HG02884 (cell line): ENCODE data around the gene SEPSECS.
"Not testable (repeated sequence)": the region's sequence is repeated elsewhere in the genome, so short reads cannot be mapped to it uniquely, and the experiment has no call there.

Experiments
- ATAC-seq: cut with Tn5 transposase; IDR thresholded peaks from one replicate; pipeline ENCODE4 v1.9.1; 2021; ENCODE audit warnings: mild to moderate bottlenecking, moderate library complexity; ENCODE audit not compliant: unreplicated experiment

SEPSECS gene

DNA sequence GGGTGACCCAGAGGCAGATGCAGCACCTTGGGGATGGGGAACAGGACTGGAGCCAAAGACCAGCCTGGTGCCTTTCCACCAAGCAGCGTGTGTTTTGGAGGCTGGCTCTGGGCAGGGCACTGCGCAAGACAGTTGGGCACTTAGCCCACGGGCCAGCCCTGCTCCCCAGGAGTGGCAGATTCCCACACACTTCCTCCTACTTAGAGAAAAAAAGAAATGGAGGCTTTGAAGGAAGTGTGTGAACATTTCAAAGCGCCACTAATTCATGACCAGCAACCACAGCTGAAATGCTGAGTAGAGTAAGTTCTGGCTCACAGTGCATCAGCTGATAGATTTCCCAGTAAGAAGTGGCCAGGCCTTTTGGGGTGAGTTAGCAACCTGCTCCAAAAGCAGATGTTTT lies 74.6 kb downstream of the SEPSECS start:
- ATAC-seq, result no peak

DNA sequence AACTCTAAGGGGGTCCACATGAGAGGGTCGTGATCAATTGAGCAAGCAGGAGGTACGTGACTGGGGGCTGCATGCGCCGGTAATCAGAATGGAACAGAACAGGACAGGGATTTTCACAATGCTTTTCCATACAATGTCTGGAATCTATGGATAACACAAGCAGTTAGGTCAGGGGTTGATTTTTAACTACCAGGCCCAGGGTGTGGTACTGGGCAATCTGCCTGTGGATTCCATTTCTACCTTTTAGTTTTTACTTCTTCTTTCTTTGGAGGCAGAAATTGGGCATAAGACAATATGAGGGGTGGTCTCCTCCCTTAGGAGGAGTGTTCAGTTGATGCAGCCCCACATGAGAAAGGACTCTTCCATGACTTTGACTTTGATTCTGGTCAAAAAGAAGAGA lies 76.8 kb downstream of the SEPSECS start:
- ATAC-seq, result not testable (repeated sequence)

DNA sequence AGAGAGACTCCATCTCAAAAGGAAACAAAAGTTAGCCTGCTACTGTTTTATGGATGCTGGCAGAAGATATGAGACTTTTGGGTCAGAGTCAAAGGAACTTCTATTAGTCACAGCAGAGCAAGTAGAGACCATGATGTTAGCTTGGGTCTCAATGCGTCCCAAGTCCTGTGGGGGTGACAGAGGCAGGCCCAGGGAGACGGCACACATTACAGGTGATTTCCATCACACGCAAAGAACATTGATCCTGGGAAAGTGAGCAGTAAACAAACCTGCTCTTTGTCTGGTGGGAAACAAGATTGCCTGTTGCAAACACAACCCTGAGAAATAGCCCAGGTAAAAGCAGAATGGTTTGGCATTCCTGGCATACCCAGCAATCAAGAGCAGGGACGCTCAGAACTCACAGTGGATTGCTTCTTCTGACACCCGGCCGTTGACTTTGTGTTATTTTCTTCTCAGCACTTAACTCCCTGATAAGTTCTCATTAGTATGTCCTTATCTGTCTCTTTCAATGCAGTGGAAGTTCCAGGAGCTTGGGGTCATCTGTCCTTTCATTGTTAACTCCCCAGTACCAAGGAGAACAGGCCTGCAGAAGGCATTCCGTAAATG lies 78.3 kb downstream of the SEPSECS start:
- ATAC-seq, result no peak

DNA sequence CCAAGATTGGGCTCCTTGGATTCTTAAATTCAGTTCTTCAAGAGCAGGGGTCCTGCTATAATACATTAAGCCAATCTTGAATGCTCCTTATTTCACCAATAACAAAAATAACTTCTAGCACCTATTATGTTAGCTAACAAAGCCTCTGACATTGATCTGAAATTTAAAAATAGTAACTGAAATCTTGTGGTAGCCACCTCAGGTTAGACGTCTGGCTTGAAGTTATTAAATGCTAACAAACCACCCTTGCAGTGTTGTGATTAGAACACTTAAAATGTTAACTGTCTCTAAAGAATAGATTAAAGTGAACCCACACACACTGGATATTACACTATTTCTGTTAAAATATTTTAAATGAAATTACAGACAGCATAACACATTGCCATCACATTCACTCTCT lies 79.7 kb downstream of the SEPSECS start:
- no peak for ATAC-seq

DNA sequence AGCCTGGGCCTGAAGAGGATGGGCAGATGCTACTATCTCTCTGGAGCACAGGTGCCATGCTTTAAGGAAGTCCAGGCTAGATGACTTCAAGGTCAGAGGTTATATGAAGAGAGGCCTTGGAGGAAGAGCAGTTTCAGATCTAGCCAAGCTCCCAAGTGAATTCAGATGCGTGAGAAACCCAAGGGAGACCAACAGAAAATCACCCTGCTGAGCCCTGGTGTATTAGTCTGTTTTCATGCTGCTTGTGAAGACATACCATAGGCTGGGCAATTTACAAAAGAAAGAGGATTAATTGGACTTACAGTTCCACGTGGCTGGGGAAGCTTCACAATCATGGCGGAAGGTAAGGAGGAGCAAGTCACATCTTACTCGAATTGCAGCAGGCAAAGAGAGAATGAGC lies 81.7 kb downstream of the SEPSECS start:
- ATAC-seq, result no peak

DNA sequence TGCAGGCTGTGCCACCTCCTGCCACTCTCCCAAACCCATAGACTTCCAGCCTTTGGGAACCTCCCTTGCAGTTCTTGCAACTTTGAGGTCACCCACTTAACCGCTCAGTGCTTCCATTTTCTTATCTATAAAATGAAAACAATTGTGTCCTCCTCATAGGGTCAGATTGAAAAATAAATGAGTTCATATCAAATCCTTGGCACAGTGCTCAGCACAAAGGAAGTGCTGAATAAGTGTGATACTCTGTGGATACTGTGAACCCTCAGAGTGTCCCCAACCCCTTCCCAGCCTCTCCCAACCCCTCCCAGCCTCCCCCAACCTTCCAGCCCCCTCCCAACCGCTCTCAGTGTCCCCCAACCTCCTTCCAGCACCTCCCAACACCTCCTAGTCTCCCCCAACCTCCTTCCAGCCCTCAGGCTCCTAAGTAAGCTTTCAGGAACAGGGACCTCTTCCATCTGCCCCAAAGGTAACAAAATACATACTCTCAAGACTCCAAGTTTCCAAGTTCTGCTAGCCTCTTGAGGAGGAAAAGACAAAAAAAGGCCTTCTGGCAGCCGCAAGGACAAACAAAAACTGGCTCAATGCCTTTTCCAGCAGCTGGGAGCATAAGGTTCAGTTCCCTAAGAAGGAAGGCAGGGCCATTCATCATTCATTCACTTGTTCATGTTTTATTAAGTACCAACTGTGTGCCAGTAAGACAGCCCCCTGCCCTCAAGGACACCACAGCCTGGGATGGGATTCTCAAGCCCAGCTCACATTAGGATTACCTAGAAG lies 83.4 kb downstream of the SEPSECS start:
- no peak for ATAC-seq

DNA sequence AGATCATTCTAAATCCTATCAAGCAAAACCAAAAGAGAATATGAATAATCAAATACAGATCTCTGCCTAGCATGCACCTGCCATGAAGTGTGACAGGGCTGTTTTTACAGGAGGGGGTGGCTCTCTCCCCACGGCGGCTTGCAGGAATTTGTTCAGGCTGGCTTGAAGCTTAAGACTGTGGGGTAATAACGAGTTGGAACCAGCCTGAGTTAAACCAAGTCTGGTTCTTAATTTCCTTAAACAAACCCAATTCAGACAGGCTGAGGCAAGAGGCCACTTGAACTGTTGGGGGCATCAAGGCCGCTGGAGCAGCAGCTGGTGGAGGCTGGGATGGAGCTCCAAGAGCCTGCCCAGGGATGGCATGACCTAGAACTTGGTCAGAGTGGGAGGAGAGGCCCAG lies 84.4 kb downstream of the SEPSECS start:
- no peak for ATAC-seq

DNA sequence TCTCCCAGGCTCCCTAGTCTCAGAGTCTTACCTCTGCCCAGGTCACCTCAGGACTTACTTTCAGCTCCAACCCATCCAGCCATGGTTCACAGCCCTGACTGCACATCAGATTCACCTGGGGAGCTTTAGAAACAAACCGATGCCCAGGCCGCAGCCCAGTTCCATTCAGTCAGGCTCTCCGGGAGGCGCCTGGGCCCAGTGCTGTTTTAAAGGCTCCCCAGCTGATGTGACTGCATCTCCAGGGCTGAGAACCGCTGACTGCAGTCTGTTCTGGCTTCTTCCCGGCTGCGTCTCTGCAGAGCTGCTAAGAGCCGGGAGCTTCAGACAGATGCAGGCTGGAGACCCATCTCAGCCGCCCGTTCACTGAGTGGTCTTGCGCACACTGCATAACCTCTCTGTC lies 85.1 kb downstream of the SEPSECS start:
- ATAC-seq, result no peak

DNA sequence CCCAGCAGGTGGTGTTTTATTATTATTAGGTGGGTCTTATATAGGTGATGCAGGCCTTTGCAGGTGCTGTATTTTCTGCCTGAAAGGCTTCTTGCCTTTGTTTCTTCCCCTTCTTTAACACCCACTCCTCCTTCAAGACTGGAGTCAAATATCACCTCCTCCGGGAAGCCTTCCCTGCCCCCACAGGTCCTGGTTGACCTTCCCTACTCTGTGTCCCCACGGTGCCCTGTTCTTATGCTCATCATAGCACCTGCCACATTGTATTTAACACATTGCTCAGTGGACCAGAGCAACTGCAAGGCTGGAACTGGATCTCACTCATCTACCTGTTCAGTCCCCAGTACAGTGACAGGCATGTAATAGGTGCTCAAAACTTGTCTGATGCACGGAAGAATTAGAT lies 89.7 kb downstream of the SEPSECS start:
- ATAC-seq, result no peak
